ENCODE results near the gene C1QTNF9. TPM values are rescaled to one million over a fixed set of nuclear protein-coding genes. Genes with fewer than 3 reads are reported as not detected.
"Not testable (repeated sequence)": the region's sequence is repeated elsewhere in the genome, so short reads cannot be mapped to it uniquely, and the experiment has no call there.

The C1QTNF9 gene
- total RNA-seq, 2 experiments from 2014 or later, result not detected

DNA sequence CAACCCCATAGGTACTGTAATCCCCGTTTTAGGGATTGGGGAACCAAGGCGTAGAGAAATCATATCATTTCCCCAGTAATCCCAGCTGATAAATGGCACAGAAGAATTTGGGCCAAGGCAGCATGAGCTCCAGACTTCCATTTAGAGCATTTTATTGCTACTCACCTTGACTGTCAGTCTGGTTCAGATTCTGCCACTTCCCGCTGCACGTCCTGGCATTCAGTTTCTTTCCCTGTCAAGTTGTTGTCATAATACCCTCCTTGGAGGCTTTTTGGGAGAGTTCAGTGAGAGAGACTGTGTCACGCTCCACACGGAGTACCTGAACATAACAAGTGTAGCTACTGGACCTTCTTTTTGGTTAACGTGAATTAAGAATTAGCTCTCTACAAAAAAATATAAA is 7.5 kb upstream of the C1QTNF9 start:
- Mint-ChIP-seq H3K4me3 (no peak overlapping the region), H3K36me3 (peaks cover 75% of the 10 kb centered on the region), H3K4me1 (ENCODE audit: low read depth) (no peaks in the 10 kb centered on the region), H3K27me3 (no peaks in the 10 kb centered on the region), H3K9me3 (no peaks in the 10 kb centered on the region), H3K27ac (no peak overlapping the region)
- CTCF ChIA-PET, result interaction anchor here (0.6 kb wide), 1 partner anchor 8 kb away, joined by 3 read pairs; no protein-coding TSS in a partner anchor
- no peak for DNase-seq
- POLR2A ChIA-PET, result no interaction called here
- intact Hi-C loops (cut with micrococcal nuclease), result no loop called here

DNA sequence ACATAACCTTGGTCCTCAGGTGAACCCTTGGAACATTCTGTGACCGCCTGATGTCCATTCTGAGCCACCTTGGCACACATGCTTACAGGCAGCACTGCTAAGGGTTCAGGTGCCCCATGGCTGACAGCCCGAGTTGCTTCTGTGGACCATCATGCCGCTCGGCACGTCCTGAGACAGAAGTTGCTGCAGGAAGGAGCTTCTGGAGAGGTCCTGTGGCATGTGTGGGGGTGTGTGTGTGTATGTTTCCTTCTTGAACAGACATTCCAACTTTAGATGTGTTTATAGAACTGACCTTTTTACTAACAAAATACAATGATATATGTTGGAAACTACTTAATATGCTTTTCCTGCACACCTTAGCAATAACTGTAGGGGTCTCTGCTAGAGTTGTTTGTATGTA is 4.8 kb upstream of the C1QTNF9 start:
- H3K4me3 Mint-ChIP-seq, result no peak overlapping the region
- ChIA-PET POLR2A (no interaction called here), CTCF (no interaction called here)
- no peak for DNase-seq
- H3K27ac Mint-ChIP-seq, result no peak overlapping the region
- no peaks in the 10 kb centered on the region for H3K4me1 Mint-ChIP-seq (ENCODE audit: low read depth)
- no peaks in the 10 kb centered on the region for H3K9me3 Mint-ChIP-seq
- H3K36me3 Mint-ChIP-seq, result peaks cover 50% of the 10 kb centered on the region
- intact Hi-C loops (cut with micrococcal nuclease), result no loop called here
- H3K27me3 Mint-ChIP-seq, result no peaks in the 10 kb centered on the region

- DNase-seq, result no peak
- Mint-ChIP-seq H3K27me3 (no peaks in the 10 kb centered on the region), H3K4me1 (ENCODE audit: low read depth) (no peaks in the 10 kb centered on the region), H3K4me3 (no peak overlapping the region), H3K36me3 (peaks cover 32% of the 10 kb centered on the region), H3K27ac (no peak overlapping the region), H3K9me3 (no peaks in the 10 kb centered on the region)
- ChIA-PET POLR2A (no interaction called here), CTCF (interaction anchor here (0.7 to 1.5 kb wide), 2 partner anchors 78 to 387 kb away, joined by 3 to 6 read pairs; no protein-coding TSS in a partner anchor)
- intact Hi-C loops (cut with micrococcal nuclease), result no loop called here
Observed at GRCh38 chr13:24306632-24307031, 2.7 kb upstream of the C1QTNF9 start.

GRCh38 chr13:24307211-24308067 is 1.9 kb upstream of the C1QTNF9 start:
- intact Hi-C loops (cut with micrococcal nuclease), result no loop called here
- H3K4me3 Mint-ChIP-seq, result no peak overlapping the region
- POLR2A ChIA-PET, result no interaction called here
- H3K4me1 Mint-ChIP-seq (ENCODE audit: low read depth), result no peaks in the 10 kb centered on the region
- no peaks in the 10 kb centered on the region for H3K27me3 Mint-ChIP-seq
- no peak overlapping the region for H3K27ac Mint-ChIP-seq
- H3K9me3 Mint-ChIP-seq, result no peaks in the 10 kb centered on the region
- no peak for DNase-seq
- peaks cover 25% of the 10 kb centered on the region for H3K36me3 Mint-ChIP-seq
- CTCF ChIA-PET, result interaction anchor here (0.7 to 1.5 kb wide), 2 partner anchors 79 to 386 kb away, joined by 3 to 6 read pairs; no protein-coding TSS in a partner anchor

- intact Hi-C loops (cut with micrococcal nuclease), result no loop called here
- H3K36me3 Mint-ChIP-seq, result peaks cover 21% of the 10 kb centered on the region
- no peaks in the 10 kb centered on the region for H3K27me3 Mint-ChIP-seq
- POLR2A ChIA-PET, result no interaction called here
- no peaks in the 10 kb centered on the region for H3K4me1 Mint-ChIP-seq (ENCODE audit: low read depth)
- CTCF ChIA-PET, result no interaction called here
- H3K4me3 Mint-ChIP-seq, result no peak overlapping the region
- H3K27ac Mint-ChIP-seq, result no peak overlapping the region
- DNase-seq, result no peak
- no peaks in the 10 kb centered on the region for H3K9me3 Mint-ChIP-seq
Observed at GRCh38 chr13:24308068-24308445, 1.3 kb upstream of the C1QTNF9 start.

DNA sequence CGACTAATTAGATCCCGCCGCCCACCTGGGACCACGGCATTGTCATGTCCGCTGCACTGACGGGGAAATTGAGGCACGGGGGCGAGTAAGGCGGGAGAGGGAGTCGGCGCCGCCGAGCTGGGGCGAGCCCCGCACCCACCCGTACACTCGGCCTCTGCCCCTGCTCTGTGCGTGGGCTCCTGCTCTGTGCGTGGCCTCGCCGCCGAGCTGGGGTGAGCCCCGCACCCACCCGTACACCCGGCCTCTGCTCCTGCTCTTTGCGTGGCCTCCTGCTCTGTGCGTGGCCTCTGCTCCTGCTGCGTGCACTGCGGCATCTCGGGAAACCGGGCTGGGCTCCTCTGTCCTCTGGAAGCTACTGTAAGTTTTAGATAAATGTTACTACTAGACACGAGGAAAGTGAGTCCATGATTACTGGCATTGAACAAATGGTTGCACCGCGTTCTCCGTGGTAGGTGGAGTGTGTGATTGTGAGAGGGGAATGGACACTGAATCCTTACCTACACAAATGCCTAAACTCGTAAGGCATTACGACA is 826 bp upstream of the C1QTNF9 start:
- peaks cover 16% of the 10 kb centered on the region for H3K36me3 Mint-ChIP-seq
- no peak overlapping the region for H3K27ac Mint-ChIP-seq
- POLR2A ChIA-PET, result no interaction called here
- no peaks in the 10 kb centered on the region for H3K27me3 Mint-ChIP-seq
- intact Hi-C loops (cut with micrococcal nuclease), result no loop called here
- H3K4me1 Mint-ChIP-seq (ENCODE audit: low read depth), result no peaks in the 10 kb centered on the region
- CTCF ChIA-PET, result no interaction called here
- H3K4me3 Mint-ChIP-seq, result no peak overlapping the region
- no peak for DNase-seq
- no peaks in the 10 kb centered on the region for H3K9me3 Mint-ChIP-seq

- POLR2A ChIA-PET, result no interaction called here
- intact Hi-C loops (cut with micrococcal nuclease), result no loop called here
Observed at GRCh38 chr13:24313439-24313838, 4.1 kb downstream of the C1QTNF9 start.

GRCh38 chr13:24317835-24318234 is 8.5 kb downstream of the C1QTNF9 start:
- intact Hi-C loops (cut with micrococcal nuclease); H3K36me3 Mint-ChIP-seq; CTCF ChIA-PET: not testable (repeated sequence)

More at GRCh38 chr13:24313439-24313838, 4.1 kb downstream of the C1QTNF9 start:
- Mint-ChIP-seq H3K27ac (no peak overlapping the region), H3K27me3 (no peaks in the 10 kb centered on the region), H3K4me1 (ENCODE audit: low read depth) (no peaks in the 10 kb centered on the region), H3K9me3 (no peaks in the 10 kb centered on the region), H3K36me3 (no peaks in the 10 kb centered on the region), H3K4me3 (no peak overlapping the region)
- CTCF ChIA-PET, result no interaction called here
- no peak for DNase-seq

GRCh38 chr13:24318878-24319277 is 9.5 kb downstream of the C1QTNF9 start:
- H3K27me3 Mint-ChIP-seq; DNase-seq; H3K36me3 Mint-ChIP-seq; H3K4me3 Mint-ChIP-seq; CTCF ChIA-PET; H3K4me1 Mint-ChIP-seq (ENCODE audit: low read depth); H3K9me3 Mint-ChIP-seq; intact Hi-C loops (cut with micrococcal nuclease); H3K27ac Mint-ChIP-seq; POLR2A ChIA-PET: not testable (repeated sequence)

More at GRCh38 chr13:24317835-24318234, 8.5 kb downstream of the C1QTNF9 start:
- DNase-seq; H3K27ac Mint-ChIP-seq; H3K4me3 Mint-ChIP-seq; H3K4me1 Mint-ChIP-seq (ENCODE audit: low read depth); H3K9me3 Mint-ChIP-seq; H3K27me3 Mint-ChIP-seq; POLR2A ChIA-PET: not testable (repeated sequence)

DNA sequence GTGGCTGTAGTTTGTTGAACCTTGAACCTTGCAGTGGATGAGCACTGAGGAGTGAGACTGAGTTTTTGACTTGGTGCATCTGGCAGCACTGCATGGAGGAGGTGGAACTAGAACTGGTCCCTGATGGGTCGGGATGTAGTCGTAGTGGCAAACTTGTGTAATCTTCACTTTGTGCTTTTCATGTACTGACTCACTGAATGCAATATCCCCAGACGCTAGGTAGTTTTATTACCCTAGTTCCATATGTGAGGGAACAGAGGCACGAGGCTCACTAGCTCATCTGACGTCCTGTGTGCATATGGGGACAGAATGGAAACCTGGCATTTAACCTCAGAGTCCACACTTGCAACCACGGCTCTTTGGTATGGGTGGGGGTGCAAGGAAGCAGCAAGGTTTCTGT is 10.3 kb downstream of the C1QTNF9 start:
- H3K27me3 Mint-ChIP-seq; H3K4me3 Mint-ChIP-seq; H3K36me3 Mint-ChIP-seq; DNase-seq; H3K27ac Mint-ChIP-seq; H3K4me1 Mint-ChIP-seq (ENCODE audit: low read depth); POLR2A ChIA-PET; CTCF ChIA-PET; H3K9me3 Mint-ChIP-seq: not testable (repeated sequence)
- intact Hi-C loops (cut with micrococcal nuclease), result loop anchor here (10.0 kb wide), 1 partner anchor 235 kb away; no protein-coding TSS in a partner anchor

DNA sequence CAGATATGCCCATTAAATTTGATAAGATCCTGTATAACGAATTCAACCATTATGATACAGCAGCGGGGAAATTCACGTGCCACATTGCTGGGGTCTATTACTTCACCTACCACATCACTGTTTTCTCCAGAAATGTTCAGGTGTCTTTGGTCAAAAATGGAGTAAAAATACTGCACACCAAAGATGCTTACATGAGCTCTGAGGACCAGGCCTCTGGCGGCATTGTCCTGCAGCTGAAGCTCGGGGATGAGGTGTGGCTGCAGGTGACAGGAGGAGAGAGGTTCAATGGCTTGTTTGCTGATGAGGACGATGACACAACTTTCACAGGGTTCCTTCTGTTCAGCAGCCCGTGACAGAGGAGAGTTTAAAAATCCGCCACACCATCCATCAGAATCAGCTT is 12.0 kb downstream of the C1QTNF9 start:
- intact Hi-C loops (cut with micrococcal nuclease), result loop anchor here (10.0 kb wide), 1 partner anchor 233 kb away; no protein-coding TSS in a partner anchor
- peaks cover 14% of the 10 kb centered on the region for H3K27me3 Mint-ChIP-seq
- DNase-seq; H3K27ac Mint-ChIP-seq; H3K36me3 Mint-ChIP-seq; CTCF ChIA-PET; H3K4me3 Mint-ChIP-seq; POLR2A ChIA-PET; H3K9me3 Mint-ChIP-seq; H3K4me1 Mint-ChIP-seq (ENCODE audit: low read depth): not testable (repeated sequence)

DNA sequence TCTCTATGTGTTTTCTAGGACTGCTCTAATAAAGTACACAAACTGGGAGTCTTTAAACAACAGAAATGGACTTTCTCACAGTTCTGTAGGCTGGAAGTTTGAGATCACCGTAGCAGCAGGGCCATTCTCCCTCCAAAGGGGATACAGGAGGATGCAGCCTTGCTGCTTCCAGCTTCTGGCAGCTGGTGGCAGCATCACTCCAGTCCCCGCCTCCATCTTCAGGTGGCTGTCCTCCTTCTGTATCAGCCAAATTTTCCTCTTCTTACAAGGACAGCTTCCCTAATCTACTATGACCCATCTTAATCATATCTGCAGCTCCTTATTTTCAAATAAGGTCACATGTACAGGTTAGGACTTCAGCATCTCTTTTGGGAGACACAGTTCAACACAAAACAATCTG is 13.1 kb downstream of the C1QTNF9 start:
- H3K9me3 Mint-ChIP-seq; CTCF ChIA-PET; H3K36me3 Mint-ChIP-seq; POLR2A ChIA-PET; H3K4me3 Mint-ChIP-seq; H3K4me1 Mint-ChIP-seq (ENCODE audit: low read depth); H3K27ac Mint-ChIP-seq; DNase-seq: not testable (repeated sequence)
- peaks cover 18% of the 10 kb centered on the region for H3K27me3 Mint-ChIP-seq
- intact Hi-C loops (cut with micrococcal nuclease), result loop anchor here (10.0 kb wide), 1 partner anchor 232 kb away; no protein-coding TSS in a partner anchor
